ENCODE results near the gene DBN1. TPM values are rescaled to one million over a fixed set of nuclear protein-coding genes. Genes with fewer than 3 reads are reported as not detected.

Gene DBN1
- total and polyA plus RNA-seq, 9 of the 15 experiments (the other 6 are each of a cell fraction or from before 2014, with no cell fraction given), result 0.25 to 87.2 (median 27.9) TPM

- in situ Hi-C loops (cut with MboI) (no loop called here), intact Hi-C loops (cut with micrococcal nuclease) (no loop called here)
- Histone ChIP-seq H3K27ac (ENCODE audit: extremely low read depth, low read depth, low read length) (no peak overlapping the region), H3K9me1 (ENCODE audit: control insufficient read depth, insufficient read depth, low read length) (no peaks in the 10 kb centered on the region), H4K20me1 (replicated peaks; ENCODE audit: control insufficient read depth, insufficient read depth, low read length) (peaks cover 3% of the 10 kb centered on the region; the same call in 1 of the 2 replicates), H3K4me3 (no peak overlapping the region), H2AFZ (ENCODE audit: low read depth, low read length) (no peak overlapping the region), H3K9ac (ENCODE audit: insufficient read depth in 1 of 2, low read depth in 2 of 2, low read length in 2 of 2) (no peak overlapping the region), H3K4me1 (replicated peaks in 1 of 2; ENCODE audit: control insufficient read depth in 2 of 2, insufficient read depth in 2 of 2, low read length in 2 of 2) (peaks cover 5 to 64% of the 10 kb centered on the region in 2 experiments), H3K27me3 (ENCODE audit: control insufficient read depth in 2 of 2, insufficient read depth in 2 of 2, low read length in 2 of 2) (no peaks in the 10 kb centered on the region), H3K79me2 (ENCODE audit: control insufficient read depth, insufficient read depth, low read length) (peaks cover 3% of the 10 kb centered on the region; the same call in 1 of the 3 replicates), H3K4me2 (ENCODE audit: insufficient read depth, low read length) (no peak overlapping the region), H3K36me3 (ENCODE audit: control insufficient read depth, insufficient read depth, low read length) (peaks cover 85% of the 10 kb centered on the region; the same call in 2 of the 3 replicates), H3K9me3 (replicated peaks; ENCODE audit: control insufficient read depth, insufficient read depth, low read depth, low read length) (no peaks in the 10 kb centered on the region)
- TF ChIP-seq CTCF (IDR thresholded peaks at IDR 0.05 in 2 of 3, conservative IDR thresholded peaks at IDR 0.05 in 1 of 3; ENCODE audit: insufficient read depth in 2 of 3, low read depth in 1 of 3, low read length in 3 of 3), result 0 out of 6 replicates have a peak, but pooled peaks of 2 of the 3 experiments have one; percentile 7 to 14
- TF ChIP-seq POLR2G (IDR thresholded peaks at IDR 0.05; ENCODE audit: low read depth, low read length), result peak; percentile 62
- peak; percentile 56 for TF ChIP-seq RBFOX2 (IDR thresholded peaks at IDR 0.05; ENCODE audit: low read depth, low read length)
- peak; percentile 41; the same call in 1 of the 2 replicates for TF ChIP-seq ZBTB33 (CRISPR knock-in tag; IDR thresholded peaks at IDR 0.05)
- no peak for TF ChIP-seq ZBTB43 (CRISPR knock-in tag; IDR thresholded peaks at IDR 0.05)
- no peak for TF ChIP-seq PPARD (CRISPR knock-in tag; IDR thresholded peaks at IDR 0.05)
- peak; percentile 35 for TF ChIP-seq POLR2AphosphoS5 (IDR thresholded peaks at IDR 0.05; ENCODE audit: control insufficient read depth, insufficient read depth, low read depth, low read length)
- 94% methylated on average over 15 of the region's 15 CpGs for WGBS (ENCODE audit: insufficient coverage, low coverage, missing lambda C conversion rate)
- ChIA-PET CTCF (ENCODE audit: low intra/inter-chr PET ratio) (no interaction called here), POLR2A (interaction anchor here (0.6 to 3.4 kb wide), 6 partner anchors 9 to 116 kb away, joined by 3 to 30 read pairs (median 4); partner anchors contain the start of genes DBN1 and PDLIM7)
- DNase-seq (ENCODE audit: extremely low read depth in 1 of 4, low spot score in 3 of 4), result no peak
- FAIRE-seq, result no peak
- no TSS peak for BruUV-seq (replicated peaks)
- no peak for ATAC-seq
Measured at GRCh38 chr5:177487975-177488374, 14.5 kb upstream of the DBN1 start.

Data from K562 (cell line).